Retinal pigment epithelial cell (primary cell): ENCODE measurements around the gene HK3.

ENCODE experiments used
- DNase-seq: peaks from one replicate; pipeline ENCODE4 v3.0.0-alpha.2; 2010; ENCODE audit warnings: low read depth
- H3K4me3 ChIP-seq: 2 replicates; pipeline ENCODE4 v1.5.1; 2011; ENCODE audit warnings: mild to moderate bottlenecking, low read length, control low read depth, moderate library complexity
- TF ChIP-seq, protein P1 (sequence below): conservative IDR thresholded peaks from 2 replicates; pipeline ENCODE4 v1.5.1; 2011; ENCODE audit warnings: low read depth, low read length, control low read depth, inconsistent platforms

The HK3 gene

DNA sequence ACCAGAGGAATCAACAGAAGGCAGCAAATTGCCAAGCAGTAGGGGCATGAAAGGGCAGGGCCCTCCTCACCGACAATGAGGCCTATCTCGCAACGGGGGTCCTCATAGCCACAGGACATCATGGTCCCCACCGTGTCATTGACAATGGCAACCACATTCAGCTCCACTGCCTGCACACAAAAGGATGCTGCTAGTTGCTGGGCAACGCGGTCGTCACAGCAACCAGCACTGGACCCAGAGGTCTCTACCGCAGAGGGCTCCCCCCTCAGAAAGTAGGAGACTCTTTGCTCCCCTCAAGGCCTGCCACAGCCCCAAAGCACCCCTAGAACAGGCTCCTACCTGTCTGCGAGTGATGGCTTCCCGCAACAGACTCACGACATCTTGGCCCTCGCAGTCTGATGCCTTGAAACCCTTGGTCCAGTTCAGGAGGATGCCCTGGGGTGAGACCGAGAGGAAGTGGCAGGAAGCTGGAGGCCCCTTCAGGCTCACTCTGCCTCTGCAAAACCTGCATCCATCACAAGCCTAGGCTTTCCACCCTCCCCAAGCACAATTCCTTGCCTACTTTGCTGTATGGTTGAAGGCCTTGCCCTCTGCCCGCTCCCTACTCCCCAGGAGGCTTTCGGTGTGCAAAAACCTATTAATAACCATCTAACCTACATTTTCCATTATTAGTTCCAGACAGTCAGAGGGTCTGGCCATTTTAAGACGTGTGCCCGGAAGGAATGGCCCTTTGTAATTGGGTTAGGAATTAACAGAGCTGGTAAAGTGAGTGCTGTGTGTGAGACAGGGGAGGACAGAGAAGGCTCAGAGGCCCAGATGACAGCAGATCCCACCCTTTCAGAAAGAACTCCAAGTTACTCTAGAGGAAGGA is 15.2 kb downstream of the HK3 start:
- TF ChIP-seq, protein P1, sequence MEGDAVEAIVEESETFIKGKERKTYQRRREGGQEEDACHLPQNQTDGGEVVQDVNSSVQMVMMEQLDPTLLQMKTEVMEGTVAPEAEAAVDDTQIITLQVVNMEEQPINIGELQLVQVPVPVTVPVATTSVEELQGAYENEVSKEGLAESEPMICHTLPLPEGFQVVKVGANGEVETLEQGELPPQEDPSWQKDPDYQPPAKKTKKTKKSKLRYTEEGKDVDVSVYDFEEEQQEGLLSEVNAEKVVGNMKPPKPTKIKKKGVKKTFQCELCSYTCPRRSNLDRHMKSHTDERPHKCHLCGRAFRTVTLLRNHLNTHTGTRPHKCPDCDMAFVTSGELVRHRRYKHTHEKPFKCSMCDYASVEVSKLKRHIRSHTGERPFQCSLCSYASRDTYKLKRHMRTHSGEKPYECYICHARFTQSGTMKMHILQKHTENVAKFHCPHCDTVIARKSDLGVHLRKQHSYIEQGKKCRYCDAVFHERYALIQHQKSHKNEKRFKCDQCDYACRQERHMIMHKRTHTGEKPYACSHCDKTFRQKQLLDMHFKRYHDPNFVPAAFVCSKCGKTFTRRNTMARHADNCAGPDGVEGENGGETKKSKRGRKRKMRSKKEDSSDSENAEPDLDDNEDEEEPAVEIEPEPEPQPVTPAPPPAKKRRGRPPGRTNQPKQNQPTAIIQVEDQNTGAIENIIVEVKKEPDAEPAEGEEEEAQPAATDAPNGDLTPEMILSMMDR = no peak
- H3K4me3 ChIP-seq = no peak overlapping the region
- DNase-seq = no peak

DNA sequence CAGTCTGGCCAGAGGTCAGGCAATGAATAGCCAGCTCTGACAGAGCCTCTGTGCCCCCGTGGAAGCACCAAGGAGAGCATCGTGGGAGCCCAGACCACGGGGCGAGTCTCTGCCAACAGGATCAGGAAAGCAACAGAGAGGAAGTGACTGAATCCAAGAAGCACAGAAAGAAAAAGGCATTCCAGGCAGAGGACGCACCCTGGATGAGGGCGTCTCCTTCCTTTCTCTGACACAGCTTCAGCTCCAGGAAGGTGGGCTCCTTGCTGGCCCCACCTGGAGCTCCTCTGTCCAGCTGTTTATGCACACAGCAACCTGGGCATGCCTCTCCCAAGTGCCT is 16.6 kb downstream of the HK3 start:
- H3K4me3 ChIP-seq = no peak overlapping the region
- TF ChIP-seq, protein P1 = no peak
- DNase-seq = no peak

GRCh38 chr5:176881816-176882566 is 17.2 kb downstream of the HK3 start:
- TF ChIP-seq, protein P1 = no peak
- DNase-seq = no peak
- no peak overlapping the region for H3K4me3 ChIP-seq

- H3K4me3 ChIP-seq = no peak overlapping the region
- TF ChIP-seq, protein P1 = no peak
- no peak for DNase-seq
These were observed 18.0 kb downstream of the HK3 start for GRCh38 chr5:176881021-176881749.

GRCh38 chr5:176880366-176881020 is 18.7 kb downstream of the HK3 start:
- DNase-seq = no peak
- TF ChIP-seq, protein P1 = no peak
- H3K4me3 ChIP-seq = no peak overlapping the region

DNA sequence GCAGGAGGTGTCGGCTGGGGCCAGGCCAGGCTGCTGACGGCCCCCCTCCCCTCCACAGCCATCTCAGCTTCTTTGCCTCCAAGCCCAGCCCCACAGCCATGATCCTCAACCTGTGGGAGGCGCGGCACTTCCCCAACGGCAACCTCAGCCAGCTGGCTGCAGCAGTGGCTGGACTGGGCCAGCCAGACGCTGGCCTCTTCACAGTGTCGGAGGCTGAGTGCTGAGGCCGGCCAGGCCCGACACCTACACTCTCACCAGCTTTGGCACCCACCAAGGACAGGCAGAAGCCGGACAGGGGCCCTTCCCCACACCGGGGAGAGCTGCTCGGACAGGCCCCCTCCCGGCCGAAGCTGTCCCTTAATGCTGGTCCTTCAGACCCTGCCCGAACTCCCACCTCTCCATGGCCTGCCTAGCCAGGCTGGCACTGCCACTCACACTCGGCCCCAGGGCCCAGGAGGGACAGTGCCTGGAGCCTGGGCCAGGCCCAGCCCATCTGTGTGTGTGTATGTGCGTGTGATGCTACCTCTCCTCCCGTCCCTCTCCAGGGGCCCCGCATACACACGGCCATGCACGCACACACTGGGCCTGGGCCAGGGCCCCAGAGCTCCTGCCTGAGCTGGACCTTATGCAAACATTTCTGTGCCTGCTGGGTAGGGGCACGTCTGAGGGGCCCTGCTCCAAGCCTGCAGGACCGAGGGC is 19.3 kb downstream of the HK3 start:
- DNase-seq = no peak
- TF ChIP-seq, protein P1 = no peak
- H3K4me3 ChIP-seq = no peak overlapping the region
